CD14-positive monocyte (primary cell): ENCODE results near the gene SUSD6. TPM values are rescaled to one million over a fixed set of nuclear protein-coding genes. Genes with fewer than 3 reads are reported as not detected.

Source experiments
- DNase-seq, 3 donors: peaks; one replicate each; pipeline ENCODE4 v3.0.0-alpha.2; 2011 to 2022
- H2AFZ ChIP-seq: 2 replicates; pipeline ENCODE4 v1.6.0; 2012; ENCODE audit warnings: mild to moderate bottlenecking, low read depth, low read length, inconsistent platforms; ENCODE audit not compliant: insufficient read depth, poor library complexity, severe bottlenecking
- H3K27ac ChIP-seq, 2 donors: 1 replicate in 1 of 2; 2 replicates in 1 of 2; pipeline ENCODE4 v1.5.1; 2012 to 2013; ENCODE audit warnings: low read length in 2 of 2, control low read depth in 1 of 2, inconsistent platforms in 1 of 2, low read depth in 1 of 2, mild to moderate bottlenecking in 1 of 2
- H3K27me3 ChIP-seq, 2 donors: one replicate each; pipeline versions ENCODE4 v1.6.0 to v1.6.1; 2011 to 2013; ENCODE audit warnings: low read length in 2 of 2; ENCODE audit not compliant: control insufficient read depth in 2 of 2, insufficient read depth in 2 of 2
- H3K36me3 ChIP-seq, 2 donors: replicated peaks in 1 of 2; 1 replicate in 1 of 2; 2 replicates in 1 of 2; pipeline versions ENCODE4 v1.5.1 to v1.6.1; 2012 to 2013; ENCODE audit warnings: low read length in 2 of 2, control low read depth in 1 of 2, inconsistent platforms in 1 of 2, mild to moderate bottlenecking in 1 of 2; ENCODE audit not compliant: insufficient read depth in 2 of 2, control insufficient read depth in 1 of 2
- H3K4me1 ChIP-seq, 2 donors: 1 replicate in 1 of 2; 2 replicates in 1 of 2; pipeline versions ENCODE4 v1.5.1 to v1.6.1; 2012 to 2013; ENCODE audit warnings: low read length in 2 of 2, control low read depth in 1 of 2, inconsistent platforms in 1 of 2, mild to moderate bottlenecking in 1 of 2, moderate library complexity in 1 of 2; ENCODE audit not compliant: insufficient read depth in 2 of 2, control insufficient read depth in 1 of 2
- H3K4me2 ChIP-seq: replicated peaks from 2 replicates; pipeline ENCODE3; 2012; ENCODE audit warnings: low read length, moderate library complexity, mild to moderate bottlenecking; ENCODE audit not compliant: poor library complexity, severe bottlenecking; ENCODE audit errors: extremely low read depth
- H3K4me3 ChIP-seq, 3 experiments: fragments of 200-600 bp in 1 of 3; sonication (generic) in 1 of 3; replicated peaks in 1 of 3; 1 replicate in 2 of 3; 2 replicates in 1 of 3; pipeline ENCODE4 v1.5.1; 2011 to 2013; ENCODE audit warnings: low read length in 3 of 3, mild to moderate bottlenecking in 3 of 3, control low read depth in 2 of 3, low read depth in 2 of 3, inconsistent platforms in 1 of 3, moderate library complexity in 1 of 3
- H3K79me2 ChIP-seq: 2 replicates; pipeline ENCODE4 v1.6.0; 2012; ENCODE audit warnings: mild to moderate bottlenecking, control low read depth, inconsistent platforms, low read length, moderate library complexity; ENCODE audit not compliant: insufficient read depth
- H3K9ac ChIP-seq: 2 replicates; pipeline ENCODE4 v1.6.0; 2017; ENCODE audit warnings: low read length, mild to moderate bottlenecking; ENCODE audit not compliant: insufficient read depth, poor library complexity, severe bottlenecking
- H3K9me3 ChIP-seq, 2 donors: replicated peaks in 1 of 2; 1 replicate in 1 of 2; 2 replicates in 1 of 2; pipeline versions ENCODE4 v1.5.1 to v1.6.1; 2012 to 2013; ENCODE audit warnings: low read length in 2 of 2, control low read depth in 1 of 2; ENCODE audit not compliant: control insufficient read depth in 1 of 2, insufficient read depth in 1 of 2
- H4K20me1 ChIP-seq: 2 replicates; pipeline ENCODE4 v1.6.0; 2012; ENCODE audit warnings: mild to moderate bottlenecking, low read length, control low read depth, moderate library complexity; ENCODE audit not compliant: insufficient read depth
- H3K27ac Mint-ChIP-seq, 7 donors: one replicate each; pipeline ENCODE4 v1.8.0; 2020; ENCODE audit warnings: mild to moderate bottlenecking in 7 of 7, mixed read lengths in 7 of 7, moderate library complexity in 6 of 7, inconsistent platforms in 2 of 7
- H3K27me3 Mint-ChIP-seq, 3 donors: one replicate each; pipeline ENCODE4 v1.8.0; 2021 to 2022; ENCODE audit warnings: low read depth in 3 of 3, mild to moderate bottlenecking in 3 of 3, mixed read lengths in 3 of 3, moderate library complexity in 3 of 3, inconsistent platforms in 1 of 3
- H3K36me3 Mint-ChIP-seq, 2 donors: one replicate each; pipeline ENCODE4 v1.8.0; 2020; ENCODE audit warnings: mixed read lengths in 2 of 2, inconsistent platforms in 1 of 2, mild to moderate bottlenecking in 1 of 2
- H3K4me1 Mint-ChIP-seq: one replicate; pipeline ENCODE4 v1.8.0; 2020; ENCODE audit warnings: mild to moderate bottlenecking, mixed read lengths
- H3K4me3 Mint-ChIP-seq, 2 donors: one replicate each; pipeline ENCODE4 v1.8.0; 2020; ENCODE audit warnings: mild to moderate bottlenecking in 2 of 2, mixed read lengths in 2 of 2, moderate library complexity in 1 of 2
- H3K9me3 Mint-ChIP-seq, 7 donors: one replicate each; pipeline ENCODE4 v1.8.0; 2020 to 2022; ENCODE audit warnings: mixed read lengths in 7 of 7, mild to moderate bottlenecking in 6 of 7, moderate library complexity in 6 of 7, inconsistent platforms in 2 of 7
- WGBS: methylation state at CpG from one replicate; pipeline ENCODE4 v1.1.5; 2013; ENCODE audit warnings: missing lambda C conversion rate; ENCODE audit not compliant: insufficient coverage; 5-methylcytosine and 5-hydroxymethylcytosine counted together
- intact Hi-C, 2 donors: fragments of 100-400 bp; cut with micrococcal nuclease; formaldehyde crosslinking; loops; one replicate each; pipeline versions ENCODE4 v1.15.0 to v1.15.1; 2023
- polyA plus RNA-seq, 3 donors: library from polyadenylated mRNA; depleted of rRNA in 1 of 3; unstranded in 2 of 3; stranded (reverse) in 1 of 3; fragments of 300-500 nt in 2 of 3; fragments of >200 nt in 1 of 3; fragmentation: Illumina TruSeq in 2 of 3; gene quantifications; 1 replicate in 2 of 3; 2 replicates in 1 of 3; pipeline ENCODE4 v1.2.3, GENCODE V29; 2012 to 2021
- TF ChIP-seq, protein P1 (sequence below): fragments of 200-600 bp; IDR thresholded peaks from one replicate; pipeline ENCODE4 v1.8.0; 2022; ENCODE audit warnings: antibody characterized with exemption, mild to moderate bottlenecking

Gene SUSD6
- polyA plus RNA-seq, 3 donors: 17.3 to 81.8 (median 30.1) TPM

DNA sequence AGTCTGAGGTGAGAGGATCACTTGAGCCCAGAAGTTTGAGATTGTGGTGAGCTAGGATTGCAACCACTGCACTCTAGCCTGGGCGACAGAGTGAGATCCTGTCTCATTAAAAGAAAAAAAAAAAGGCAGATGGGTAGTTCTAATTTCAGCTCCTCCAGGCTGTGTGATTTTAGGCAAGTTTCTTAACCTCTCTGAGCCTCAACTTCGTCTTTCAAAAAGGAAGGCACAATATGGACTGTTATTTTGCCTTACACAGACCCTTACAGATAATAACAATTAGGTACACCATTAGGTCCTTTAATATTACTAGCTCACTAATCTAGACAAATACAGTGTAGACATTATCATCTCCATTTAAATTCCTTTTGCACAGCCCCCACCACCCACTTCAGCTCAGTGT, 31.9 kb upstream of the SUSD6 start:
- Histone ChIP-seq H3K9me3 (peaks cover 0 to 7% of the 10 kb centered on the region in 2 donors), H3K27me3 (peaks cover under 1 to 36% of the 10 kb centered on the region in 2 donors), H4K20me1 (no peaks in the 10 kb centered on the region), H3K4me2 (no peak overlapping the region), H3K79me2 (no peaks in the 10 kb centered on the region), H3K4me3 (no peak overlapping the region), H3K36me3 (no peaks in the 10 kb centered on the region), H3K9ac (no peak overlapping the region), H3K27ac (no peak overlapping the region), H2AFZ (no peak overlapping the region), H3K4me1 (peaks cover 4 to 7% of the 10 kb centered on the region in 2 donors)
- DNase-seq: no peak
- H3K27me3 Mint-ChIP-seq: peaks cover 35 to 46% (median 37%) of the 10 kb centered on the region in 3 donors
- peaks cover 0 to 2% of the 10 kb centered on the region in 2 donors for H3K36me3 Mint-ChIP-seq
- intact Hi-C loops: loop anchor here in 1 of 2 donors (5.0 to 10.0 kb wide), 2 partner anchors 42 to 335 kb away; no protein-coding TSS in a partner anchor
- H3K4me1 Mint-ChIP-seq: peaks cover 22% of the 10 kb centered on the region
- WGBS: 67% methylated on average over 1 of the region's 2 CpGs
- peaks cover 3 to 12% (median 5%) of the 10 kb centered on the region in 7 donors for H3K9me3 Mint-ChIP-seq
- TF ChIP-seq, protein P1, sequence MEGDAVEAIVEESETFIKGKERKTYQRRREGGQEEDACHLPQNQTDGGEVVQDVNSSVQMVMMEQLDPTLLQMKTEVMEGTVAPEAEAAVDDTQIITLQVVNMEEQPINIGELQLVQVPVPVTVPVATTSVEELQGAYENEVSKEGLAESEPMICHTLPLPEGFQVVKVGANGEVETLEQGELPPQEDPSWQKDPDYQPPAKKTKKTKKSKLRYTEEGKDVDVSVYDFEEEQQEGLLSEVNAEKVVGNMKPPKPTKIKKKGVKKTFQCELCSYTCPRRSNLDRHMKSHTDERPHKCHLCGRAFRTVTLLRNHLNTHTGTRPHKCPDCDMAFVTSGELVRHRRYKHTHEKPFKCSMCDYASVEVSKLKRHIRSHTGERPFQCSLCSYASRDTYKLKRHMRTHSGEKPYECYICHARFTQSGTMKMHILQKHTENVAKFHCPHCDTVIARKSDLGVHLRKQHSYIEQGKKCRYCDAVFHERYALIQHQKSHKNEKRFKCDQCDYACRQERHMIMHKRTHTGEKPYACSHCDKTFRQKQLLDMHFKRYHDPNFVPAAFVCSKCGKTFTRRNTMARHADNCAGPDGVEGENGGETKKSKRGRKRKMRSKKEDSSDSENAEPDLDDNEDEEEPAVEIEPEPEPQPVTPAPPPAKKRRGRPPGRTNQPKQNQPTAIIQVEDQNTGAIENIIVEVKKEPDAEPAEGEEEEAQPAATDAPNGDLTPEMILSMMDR: no peak
- no peak overlapping the region for H3K4me3 Mint-ChIP-seq
- peak overlapping the region in 1 of 7 donors; percentile 85 for H3K27ac Mint-ChIP-seq

GRCh38 chr14:69580009-69580577, 31.3 kb upstream of the SUSD6 start:
- Histone ChIP-seq H3K27ac (no peak overlapping the region), H3K4me3 (no peak overlapping the region), H3K9ac (no peak overlapping the region), H2AFZ (no peak overlapping the region), H4K20me1 (no peaks in the 10 kb centered on the region), H3K9me3 (peaks cover 0 to 7% of the 10 kb centered on the region in 2 donors), H3K4me1 (peaks cover 4 to 7% of the 10 kb centered on the region in 2 donors), H3K36me3 (no peaks in the 10 kb centered on the region), H3K79me2 (no peaks in the 10 kb centered on the region), H3K27me3 (peaks cover 0 to 30% of the 10 kb centered on the region in 2 donors), H3K4me2 (no peak overlapping the region)
- Mint-ChIP-seq H3K36me3 (no peaks in the 10 kb centered on the region), H3K4me3 (no peak overlapping the region), H3K4me1 (peaks cover 19% of the 10 kb centered on the region), H3K9me3 (peaks cover 3 to 10% (median 5%) of the 10 kb centered on the region in 7 donors), H3K27me3 (peaks cover 31 to 40% (median 32%) of the 10 kb centered on the region in 3 donors), H3K27ac (peak overlapping the region in 1 of 7 donors; percentile 85)
- intact Hi-C loops: loop anchor here in 1 of 2 donors (10.0 kb wide), 1 partner anchor 445 kb away; no protein-coding TSS in a partner anchor
- 58% methylated on average over 6 of the region's 7 CpGs for WGBS
- TF ChIP-seq, protein P1: peak; percentile 42
- DNase-seq: peak; percentile 14 to 45 (median 20)
